ENCODE results near the gene TRMT6.

The TRMT6 gene

GRCh38 chr20:5925551-5925950 lies 24.8 kb downstream of the TRMT6 start:
- H4K20me1 ChIP-seq (ENCODE audit: insufficient read depth): no peaks in the 10 kb centered on the region
- H3K4me2 ChIP-seq: no peak overlapping the region
- no peak overlapping the region for H2AFZ ChIP-seq (ENCODE audit: low read depth)
- no peak for TF ChIP-seq CTCF (conservative IDR thresholded peaks at IDR 0.05; ENCODE audit: low read depth, low read length)
- no peaks in the 10 kb centered on the region for H3K27me3 ChIP-seq (ENCODE audit: insufficient read depth, low read depth)
- no peaks in the 10 kb centered on the region for H3K4me1 ChIP-seq (ENCODE audit: low read depth, poor library complexity, severe bottlenecking)
- no peaks in the 10 kb centered on the region for H3K36me3 ChIP-seq (ENCODE audit: insufficient read depth)
- H3K4me3 ChIP-seq (IDR thresholded peaks at IDR 0.05; ENCODE audit: insufficient read depth, low read depth, low read length): no peak overlapping the region
- H3K27ac ChIP-seq: no peak overlapping the region
- H3K9ac ChIP-seq: no peak overlapping the region
- no peaks in the 10 kb centered on the region for H3K79me2 ChIP-seq (ENCODE audit: insufficient read depth, low read depth)

- no peak overlapping the region for H3K27ac ChIP-seq
- no peak overlapping the region for H2AFZ ChIP-seq (ENCODE audit: low read depth)
- H3K4me3 ChIP-seq (IDR thresholded peaks at IDR 0.05; ENCODE audit: insufficient read depth, low read depth, low read length): no peak overlapping the region
- no peaks in the 10 kb centered on the region for H3K79me2 ChIP-seq (ENCODE audit: insufficient read depth, low read depth)
- no peak overlapping the region for H3K4me2 ChIP-seq
- H3K4me1 ChIP-seq (ENCODE audit: low read depth, poor library complexity, severe bottlenecking): peaks cover 3% of the 10 kb centered on the region
- no peaks in the 10 kb centered on the region for H3K27me3 ChIP-seq (ENCODE audit: insufficient read depth, low read depth)
- no peak for TF ChIP-seq CTCF (conservative IDR thresholded peaks at IDR 0.05; ENCODE audit: low read depth, low read length)
- H4K20me1 ChIP-seq (ENCODE audit: insufficient read depth): no peaks in the 10 kb centered on the region
- H3K36me3 ChIP-seq (ENCODE audit: insufficient read depth): no peaks in the 10 kb centered on the region
- H3K9ac ChIP-seq: no peak overlapping the region
These were observed 26.8 kb downstream of the TRMT6 start for GRCh38 chr20:5923493-5923892.

GRCh38 chr20:5920581-5920980 lies 29.8 kb downstream of the TRMT6 start:
- Histone ChIP-seq H3K79me2 (ENCODE audit: insufficient read depth, low read depth) (no peaks in the 10 kb centered on the region), H4K20me1 (ENCODE audit: insufficient read depth) (no peaks in the 10 kb centered on the region), H3K27me3 (ENCODE audit: insufficient read depth, low read depth) (no peaks in the 10 kb centered on the region), H3K4me2 (no peak overlapping the region), H3K27ac (no peak overlapping the region), H3K4me1 (ENCODE audit: low read depth, poor library complexity, severe bottlenecking) (peaks cover 3% of the 10 kb centered on the region), H3K4me3 (IDR thresholded peaks at IDR 0.05; ENCODE audit: insufficient read depth, low read depth, low read length) (no peak overlapping the region), H3K9ac (no peak overlapping the region), H3K36me3 (ENCODE audit: insufficient read depth) (no peaks in the 10 kb centered on the region), H2AFZ (ENCODE audit: low read depth) (no peak overlapping the region)
- no peak for TF ChIP-seq CTCF (conservative IDR thresholded peaks at IDR 0.05; ENCODE audit: low read depth, low read length)

- Histone ChIP-seq H3K4me3 (IDR thresholded peaks at IDR 0.05; ENCODE audit: insufficient read depth, low read depth, low read length) (no peak overlapping the region), H2AFZ (ENCODE audit: low read depth) (no peak overlapping the region), H3K4me2 (no peak overlapping the region), H3K27ac (no peak overlapping the region), H3K27me3 (ENCODE audit: insufficient read depth, low read depth) (no peaks in the 10 kb centered on the region), H4K20me1 (ENCODE audit: insufficient read depth) (no peaks in the 10 kb centered on the region), H3K79me2 (ENCODE audit: insufficient read depth, low read depth) (no peaks in the 10 kb centered on the region), H3K36me3 (ENCODE audit: insufficient read depth) (no peaks in the 10 kb centered on the region), H3K9ac (no peak overlapping the region), H3K4me1 (ENCODE audit: low read depth, poor library complexity, severe bottlenecking) (peaks cover 3% of the 10 kb centered on the region)
- no peak for TF ChIP-seq CTCF (conservative IDR thresholded peaks at IDR 0.05; ENCODE audit: low read depth, low read length)
These were observed 30.4 kb downstream of the TRMT6 start for GRCh38 chr20:5919626-5920544.

All from KMS-11 (cell line).